K562 (cell line): ENCODE data around the gene SLC15A3. TPM values are rescaled to one million over a fixed set of nuclear protein-coding genes. Genes with fewer than 3 reads are reported as not detected.

ENCODE experiments used
- ATAC-seq: fragments of 200-7000 bp; cut with Tn5 transposase; 3 replicates; pipeline ENCODE4 v1.9.1; 2020; ENCODE audit warnings: moderate library complexity
- BruUV-seq: library from RNA; stranded (reverse); fragments of 400-500 nt; replicated peaks from 2 replicates; lab custom pipeline; 2021; lab: Mats Ljungman, UMichigan
- CTCF ChIA-PET: fragments of 300-600 bp; formaldehyde crosslinking; extraction: SDS; loops from one replicate; lab custom pipeline; 2021; ENCODE audit warnings: low intra/inter-chr PET ratio; lab: Yijun Ruan, JAX
- POLR2A ChIA-PET: fragments of 300-600, 350-650 bp; sonication (Branson Sonifier 250); formaldehyde crosslinking; extraction: SDS; loops from one replicate; lab custom pipeline; 2021; ENCODE audit warnings: antibody characterized with exemption, inconsistent platforms; lab: Yijun Ruan, JAX
- DNase-seq, 4 experiments: peaks; one replicate each; pipeline versions ENCODE4 v3.0.0 to v3.0.0-alpha.2; 2011 to 2018; ENCODE audit warnings: low spot score in 3 of 4, mixed read lengths in 3 of 4; ENCODE audit errors: extremely low read depth in 1 of 4
- FAIRE-seq: peaks from 2 replicates; lab custom pipeline; 2011; peaks lifted over from hg19 to GRCh38; lab: Jason Lieb, UNC
- H2AFZ ChIP-seq: 2 replicates; pipeline ENCODE4 v1.6.0; 2011; ENCODE audit warnings: low read depth, low read length, control low read depth, inconsistent platforms
- H3K27ac ChIP-seq: fragments of 200-600 bp; 3 replicates; pipeline ENCODE4 v1.8.0; 2011; ENCODE audit warnings: low read depth, mild to moderate bottlenecking, control low read depth, inconsistent platforms, low read length, moderate library complexity, mixed read lengths; ENCODE audit errors: extremely low read depth
- H3K27me3 ChIP-seq, 2 experiments: fragments of 300-600 bp in 1 of 2; 2 replicates in 1 of 2; 3 replicates in 1 of 2; pipeline versions ENCODE4 v1.6.0 to v1.8.0; 2011; ENCODE audit warnings: inconsistent platforms in 2 of 2, low read length in 2 of 2, mild to moderate bottlenecking in 1 of 2, mixed read lengths in 1 of 2, moderate library complexity in 1 of 2; ENCODE audit not compliant: control insufficient read depth in 2 of 2, insufficient read depth in 2 of 2
- H3K36me3 ChIP-seq: fragments of 300-600 bp; 3 replicates; pipeline ENCODE4 v1.8.0; 2011; ENCODE audit warnings: mild to moderate bottlenecking, low read length, inconsistent platforms; ENCODE audit not compliant: control insufficient read depth, insufficient read depth
- H3K4me1 ChIP-seq, 2 experiments: fragments of 200-600 bp in 1 of 2; replicated peaks in 1 of 2; 2 replicates in 1 of 2; 3 replicates in 1 of 2; pipeline versions ENCODE4 v1.5.1 to v1.8.0; 2011; ENCODE audit warnings: inconsistent platforms in 2 of 2, low read length in 2 of 2, mild to moderate bottlenecking in 1 of 2, mixed read lengths in 1 of 2, moderate library complexity in 1 of 2; ENCODE audit not compliant: control insufficient read depth in 2 of 2, insufficient read depth in 2 of 2
- H3K4me2 ChIP-seq: 2 replicates; pipeline ENCODE4 v1.6.1; 2011; ENCODE audit warnings: low read length, control low read depth, inconsistent platforms, mixed read lengths; ENCODE audit not compliant: insufficient read depth
- H3K4me3 ChIP-seq: fragments of 200-600 bp; sonication (generic), shearing (Covaris generic); 2 replicates; pipeline ENCODE4 v1.5.1; 2016; ENCODE audit warnings: control low read depth, inconsistent platforms
- H3K79me2 ChIP-seq: fragments of 200-600 bp; 3 replicates; pipeline ENCODE4 v1.8.0; 2011; ENCODE audit warnings: low read length, inconsistent platforms; ENCODE audit not compliant: control insufficient read depth, insufficient read depth
- H3K9ac ChIP-seq, 2 experiments: 2 replicates each; pipeline versions ENCODE4 v1.6.0 to v1.6.1; 2011; ENCODE audit warnings: low read depth in 2 of 2, low read length in 2 of 2, control low read depth in 1 of 2, inconsistent platforms in 1 of 2, mild to moderate bottlenecking in 1 of 2, mixed read lengths in 1 of 2; ENCODE audit not compliant: insufficient read depth in 1 of 2
- H3K9me1 ChIP-seq: one replicate; pipeline ENCODE4 v1.6.0; 2011; ENCODE audit warnings: inconsistent platforms, mild to moderate bottlenecking, low read length, moderate library complexity; ENCODE audit not compliant: control insufficient read depth, insufficient read depth
- H3K9me3 ChIP-seq: replicated peaks from 2 replicates; pipeline ENCODE4 v1.5.1; 2011; ENCODE audit warnings: low read depth, low read length, inconsistent platforms; ENCODE audit not compliant: control insufficient read depth, insufficient read depth
- H4K20me1 ChIP-seq: replicated peaks from 2 replicates; pipeline ENCODE4 v1.6.1; 2011; ENCODE audit warnings: low read length, inconsistent platforms, mixed read lengths; ENCODE audit not compliant: control insufficient read depth, insufficient read depth
- BCOR ChIP-seq: fragments of 450-650 bp; IDR thresholded peaks from 2 replicates; pipeline ENCODE4 v1.6.1; 2016
- CHD4 ChIP-seq: fragments of 200-600 bp; sonication (generic); IDR thresholded peaks from 3 replicates; pipeline ENCODE4 v1.6.1; 2012; ENCODE audit warnings: low read depth, mild to moderate bottlenecking, mixed read lengths, low read length, inconsistent platforms; ENCODE audit not compliant: insufficient read depth, insufficient replicate concordance, poor library complexity, severe bottlenecking
- FOXJ2 ChIP-seq: fragments of 200-800 bp; sonication (Bioruptor generic); IDR thresholded peaks from 2 replicates; pipeline ENCODE4 v1.6.1; 2016; ENCODE audit warnings: missing genetic modification characterization, missing compliant biosample characterization
- HEY1 ChIP-seq: fragments of 250-450 bp; sonication (Bioruptor Pico); IDR thresholded peaks from 2 replicates; pipeline ENCODE4 v1.5.0; 2020; ENCODE audit warnings: mild to moderate bottlenecking, moderate library complexity, borderline replicate concordance
- MCM3 ChIP-seq: fragments of 450-650 bp; IDR thresholded peaks from 2 replicates; pipeline ENCODE4 v1.6.1; 2016
- MCM5 ChIP-seq: fragments of 450-650 bp; IDR thresholded peaks from 2 replicates; pipeline ENCODE4 v1.6.1; 2016; ENCODE audit warnings: low read depth
- MED1 ChIP-seq: sonication (generic); formaldehyde crosslinking; IDR thresholded peaks from 2 replicates; pipeline ENCODE4 v1.8.1; 2023; ENCODE audit warnings: missing genetic modification reagents, borderline replicate concordance
- MYNN ChIP-seq, 2 experiments: sonication (generic); formaldehyde crosslinking in 1 of 2; IDR thresholded peaks; 2 replicates each; pipeline versions ENCODE4 v1.5.0 to v1.6.1; 2016 to 2020; ENCODE audit warnings: antibody characterized with exemption in 1 of 2, missing genetic modification reagents in 1 of 2
- SETDB1 ChIP-seq: IDR thresholded peaks from one replicate; pipeline ENCODE4 v1.6.1; 2012; ENCODE audit warnings: low read length, control low read depth, inconsistent platforms
- SMC3 ChIP-seq: conservative IDR thresholded peaks from 2 replicates; pipeline ENCODE4 v1.6.1; 2011; ENCODE audit warnings: low read depth, low read length, improper control_type of control experiment; ENCODE audit not compliant: insufficient read depth
- SNIP1 ChIP-seq: fragments of 450-650 bp; IDR thresholded peaks from 2 replicates; pipeline ENCODE4 v1.7.1; 2017; ENCODE audit warnings: low read depth, mild to moderate bottlenecking
- U2AF2 ChIP-seq: fragments of 200-400 bp; formaldehyde crosslinking; optimal IDR thresholded peaks from 2 replicates; pipeline ENCODE3; 2017; ENCODE audit warnings: low read depth, mild to moderate bottlenecking, low read length
- ZFP36 ChIP-seq: fragments of 150-350 bp; IDR thresholded peaks from 2 replicates; pipeline ENCODE4 v1.6.1; 2018; ENCODE audit warnings: low read length, low read depth; ENCODE audit not compliant: partially characterized antibody
- ZNF280A ChIP-seq: fragments of 450-650 bp; IDR thresholded peaks from 2 replicates; pipeline ENCODE4 v1.6.1; 2018; ENCODE audit warnings: mild to moderate bottlenecking, low read depth; ENCODE audit not compliant: partially characterized antibody
- ZNF586 ChIP-seq: fragments of 450-650 bp; formaldehyde crosslinking; conservative IDR thresholded peaks from 2 replicates; pipeline ENCODE4 v1.4.0; 2020; ENCODE audit warnings: mild to moderate bottlenecking, moderate library complexity
- ZNF644 ChIP-seq: fragments of 200-800 bp; sonication (Bioruptor generic); IDR thresholded peaks from 2 replicates; pipeline ENCODE4 v1.6.1; 2016; ENCODE audit warnings: low read depth, missing genetic modification characterization, missing compliant biosample characterization
- WGBS: fragments of 100-300 bp; shearing (Covaris generic); methylation state at CpG from one replicate; pipeline ENCODE4 v1.1.6; 2016; ENCODE audit warnings: low coverage, mixed read lengths; ENCODE audit not compliant: insufficient coverage; ENCODE audit errors: missing lambda C conversion rate; 5-methylcytosine and 5-hydroxymethylcytosine counted together
- in situ Hi-C: fragments of 300-500 bp; cut with MboI; formaldehyde crosslinking; loops from 4 replicates; pipeline ENCODE4 v1.15.0; 2018; ENCODE audit warnings: inconsistent platforms, mixed read lengths
- intact Hi-C: fragments of 100-400 bp; cut with micrococcal nuclease; formaldehyde crosslinking; loops from 2 replicates; pipeline ENCODE4 v1.14.2; 2022
- polyA plus RNA-seq, 8 experiments: library from polyadenylated mRNA; depleted of rRNA in 4 of 8; stranded (reverse) in 5 of 8; unstranded in 3 of 8; fragments of >200 nt; fragmentation: Nextera tagmentation in 2 of 8; fragmentation: Illumina TruSeq in 1 of 8; extraction: Ambion mirVana in 2 of 8; extraction: Trizol in 1 of 8; gene quantifications; 2 replicates each; pipeline versions ENCODE4 v1.2.1 to v1.2.3, GENCODE V29; 2011 to 2014; ENCODE audit warnings: inconsistent platforms in 1 of 8, missing spikeins in 1 of 8
- total RNA-seq, 7 experiments: library from RNA; depleted of rRNA in 6 of 7; stranded (reverse); fragments of >200 nt in 6 of 7; fragmentation: Illumina TruSeq in 2 of 7; extraction: Trizol in 2 of 7; gene quantifications; 2 replicates each; pipeline versions ENCODE4 v1.2.1 to v1.2.3, GENCODE V29; 2011 to 2021; ENCODE audit warnings: low replicate concordance in 1 of 7
- TF ChIP-seq, protein P1 (sequence below): fragments of 200-800 bp; sonication (Bioruptor generic); IDR thresholded peaks from 2 replicates; pipeline ENCODE4 v1.6.1; 2017; ENCODE audit warnings: missing genetic modification characterization, missing compliant biosample characterization
- TF ChIP-seq, protein P2 (sequence below): sonication (generic); formaldehyde crosslinking; IDR thresholded peaks from 2 replicates; pipeline ENCODE4 v1.8.1; 2022; ENCODE audit warnings: missing genetic modification reagents

SLC15A3 gene
- total and polyA plus RNA-seq, 9 of the 15 experiments (the other 6 are each of a cell fraction or from before 2014, with no cell fraction given): 0.07 to 0.27 TPM; not detected in 7

GRCh38 chr11:60951606-60951903, 421 bp downstream of the SLC15A3 start:
- FAIRE-seq (no peak), ATAC-seq (no peak), DNase-seq (no peak)
- no peaks in the 10 kb centered on the region for H3K9me1 ChIP-seq
- H3K4me3 ChIP-seq: no peak overlapping the region
- no peaks in the 10 kb centered on the region for H3K36me3 ChIP-seq
- no peak overlapping the region for H3K4me2 ChIP-seq
- POLR2A ChIA-PET: no interaction called here
- H3K4me1 ChIP-seq: peaks cover 0 to 6% of the 10 kb centered on the region in 2 experiments; a peak in 3 of 5 replicates
- H3K27me3 ChIP-seq: peaks cover 40 to 74% of the 10 kb centered on the region in 2 experiments; a peak in 4 of 5 replicates
- CTCF ChIA-PET: no interaction called here
- WGBS: 0% methylated on average over 5 of the region's 8 CpGs
- intact Hi-C loops: no loop called here
- H3K9ac ChIP-seq: peak overlapping the region in 1 of 2 experiments; percentile 9; a peak in 1 of 4 replicates
- no TSS peak for BruUV-seq
- H2AFZ ChIP-seq: no peak overlapping the region
- peaks cover 3% of the 10 kb centered on the region; the same call in 1 of the 2 replicates for H4K20me1 ChIP-seq
- H3K27ac ChIP-seq: no peak overlapping the region
- no peaks in the 10 kb centered on the region for H3K9me3 ChIP-seq
- in situ Hi-C loops: no loop called here
- no peak for TF ChIP-seq ZNF644 (tag)
- no peak for TF ChIP-seq SMC3
- no peak for TF ChIP-seq MYNN (IDR thresholded peaks at IDR 0.05)
- no peak for TF ChIP-seq MYNN (CRISPR knock-in tag; IDR thresholded peaks at IDR 0.05)
- TF ChIP-seq FOXJ2 (tag): no peak
- TF ChIP-seq HEY1 (CRISPR knock-in tag): no peak
- TF ChIP-seq CHD4: no peak
- no peak for TF ChIP-seq MCM3
- TF ChIP-seq, protein P1, sequence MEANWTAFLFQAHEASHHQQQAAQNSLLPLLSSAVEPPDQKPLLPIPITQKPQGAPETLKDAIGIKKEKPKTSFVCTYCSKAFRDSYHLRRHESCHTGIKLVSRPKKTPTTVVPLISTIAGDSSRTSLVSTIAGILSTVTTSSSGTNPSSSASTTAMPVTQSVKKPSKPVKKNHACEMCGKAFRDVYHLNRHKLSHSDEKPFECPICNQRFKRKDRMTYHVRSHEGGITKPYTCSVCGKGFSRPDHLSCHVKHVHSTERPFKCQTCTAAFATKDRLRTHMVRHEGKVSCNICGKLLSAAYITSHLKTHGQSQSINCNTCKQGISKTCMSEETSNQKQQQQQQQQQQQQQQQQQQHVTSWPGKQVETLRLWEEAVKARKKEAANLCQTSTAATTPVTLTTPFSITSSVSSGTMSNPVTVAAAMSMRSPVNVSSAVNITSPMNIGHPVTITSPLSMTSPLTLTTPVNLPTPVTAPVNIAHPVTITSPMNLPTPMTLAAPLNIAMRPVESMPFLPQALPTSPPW (CRISPR knock-in tag): no peak
- no peak for TF ChIP-seq ZNF280A
- no peak for TF ChIP-seq MED1
- no peak for TF ChIP-seq SETDB1
- TF ChIP-seq SNIP1: no peak
- no peak for TF ChIP-seq ZNF586
- no peak for TF ChIP-seq MCM5
- no peak for TF ChIP-seq ZFP36
- TF ChIP-seq, protein P2, sequence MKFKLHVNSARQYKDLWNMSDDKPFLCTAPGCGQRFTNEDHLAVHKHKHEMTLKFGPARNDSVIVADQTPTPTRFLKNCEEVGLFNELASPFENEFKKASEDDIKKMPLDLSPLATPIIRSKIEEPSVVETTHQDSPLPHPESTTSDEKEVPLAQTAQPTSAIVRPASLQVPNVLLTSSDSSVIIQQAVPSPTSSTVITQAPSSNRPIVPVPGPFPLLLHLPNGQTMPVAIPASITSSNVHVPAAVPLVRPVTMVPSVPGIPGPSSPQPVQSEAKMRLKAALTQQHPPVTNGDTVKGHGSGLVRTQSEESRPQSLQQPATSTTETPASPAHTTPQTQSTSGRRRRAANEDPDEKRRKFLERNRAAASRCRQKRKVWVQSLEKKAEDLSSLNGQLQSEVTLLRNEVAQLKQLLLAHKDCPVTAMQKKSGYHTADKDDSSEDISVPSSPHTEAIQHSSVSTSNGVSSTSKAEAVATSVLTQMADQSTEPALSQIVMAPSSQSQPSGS (CRISPR knock-in tag): no peak
- TF ChIP-seq U2AF2: no peak
- TF ChIP-seq BCOR: no peak
- H3K79me2 ChIP-seq: no peaks in the 10 kb centered on the region
